ENCODE measurements around the gene NANS. TPM values are rescaled to one million over a fixed set of nuclear protein-coding genes. Genes with fewer than 3 reads are reported as not detected.

Gene NANS
- polyA plus RNA-seq, 1 donor (not counting 4 experiments of a cell fraction or from before 2014, with no cell fraction given) = 63.1 TPM

GRCh38 chr9:98101416-98101815 lies 44.9 kb downstream of the NANS start:
- dilution Hi-C loops (cut with MboI; ENCODE audit: extremely low pct_ligation_motif_present, low sequenced_read_pairs) = no loop called here
- peaks cover 2% of the 10 kb centered on the region for H3K9me1 ChIP-seq (ENCODE audit: control insufficient read depth, extremely low read depth, insufficient read depth, low read length)
- H3K79me2 ChIP-seq (ENCODE audit: control insufficient read depth, insufficient read depth, low read length) = peaks cover 23% of the 10 kb centered on the region
- no peaks in the 10 kb centered on the region for H3K9me3 ChIP-seq (ENCODE audit: control insufficient read depth, low read depth, low read length)
- H3K4me3 ChIP-seq (ENCODE audit: control insufficient read depth in 2 of 3, extremely low read depth in 1 of 3, insufficient read depth in 2 of 3, low read depth in 1 of 3, low read length in 3 of 3) = no peak overlapping the region
- H3K36me3 ChIP-seq (ENCODE audit: control insufficient read depth in 2 of 2, extremely low read depth in 1 of 2, insufficient read depth in 2 of 2, low read length in 2 of 2) = peaks cover 5 to 15% of the 10 kb centered on the region in 2 experiments
- H3K4me1 ChIP-seq (ENCODE audit: control insufficient read depth, extremely low read depth, insufficient read depth, low read length) = peaks cover 31% of the 10 kb centered on the region
- no peaks in the 10 kb centered on the region for H3K27me3 ChIP-seq (ENCODE audit: control insufficient read depth, extremely low read depth, insufficient read depth, low read length)
- H3K9ac ChIP-seq (ENCODE audit: control insufficient read depth, extremely low read depth, insufficient read depth, low read length) = no peak overlapping the region
- H2AFZ ChIP-seq (ENCODE audit: control insufficient read depth, low read length) = no peak overlapping the region
- H4K20me1 ChIP-seq (ENCODE audit: control insufficient read depth, extremely low read depth, insufficient read depth, low read length) = no peaks in the 10 kb centered on the region
- DNase-seq (ENCODE audit: low read depth, low spot score) (no peak), FAIRE-seq (no peak)
- no peak overlapping the region for H3K27ac ChIP-seq (ENCODE audit: control insufficient read depth, insufficient read depth, low read length)
- TF ChIP-seq, protein P1, sequence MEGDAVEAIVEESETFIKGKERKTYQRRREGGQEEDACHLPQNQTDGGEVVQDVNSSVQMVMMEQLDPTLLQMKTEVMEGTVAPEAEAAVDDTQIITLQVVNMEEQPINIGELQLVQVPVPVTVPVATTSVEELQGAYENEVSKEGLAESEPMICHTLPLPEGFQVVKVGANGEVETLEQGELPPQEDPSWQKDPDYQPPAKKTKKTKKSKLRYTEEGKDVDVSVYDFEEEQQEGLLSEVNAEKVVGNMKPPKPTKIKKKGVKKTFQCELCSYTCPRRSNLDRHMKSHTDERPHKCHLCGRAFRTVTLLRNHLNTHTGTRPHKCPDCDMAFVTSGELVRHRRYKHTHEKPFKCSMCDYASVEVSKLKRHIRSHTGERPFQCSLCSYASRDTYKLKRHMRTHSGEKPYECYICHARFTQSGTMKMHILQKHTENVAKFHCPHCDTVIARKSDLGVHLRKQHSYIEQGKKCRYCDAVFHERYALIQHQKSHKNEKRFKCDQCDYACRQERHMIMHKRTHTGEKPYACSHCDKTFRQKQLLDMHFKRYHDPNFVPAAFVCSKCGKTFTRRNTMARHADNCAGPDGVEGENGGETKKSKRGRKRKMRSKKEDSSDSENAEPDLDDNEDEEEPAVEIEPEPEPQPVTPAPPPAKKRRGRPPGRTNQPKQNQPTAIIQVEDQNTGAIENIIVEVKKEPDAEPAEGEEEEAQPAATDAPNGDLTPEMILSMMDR (optimal IDR thresholded peaks at IDR 0.05 in 1 of 3, IDR thresholded peaks at IDR 0.05 in 1 of 3, conservative IDR thresholded peaks at IDR 0.05 in 1 of 3; ENCODE audit: extremely low read depth in 1 of 3, insufficient read depth in 2 of 3, low read length in 3 of 3) = no peak
- TF ChIP-seq EZH2 (IDR thresholded peaks at IDR 0.05; ENCODE audit: low read length) = no peak
- H3K4me2 ChIP-seq (ENCODE audit: control insufficient read depth, extremely low read depth, insufficient read depth, low read depth, low read length) = no peak overlapping the region

- TF ChIP-seq, protein P1 (optimal IDR thresholded peaks at IDR 0.05 in 1 of 3, IDR thresholded peaks at IDR 0.05 in 1 of 3, conservative IDR thresholded peaks at IDR 0.05 in 1 of 3; ENCODE audit: extremely low read depth in 1 of 3, insufficient read depth in 2 of 3, low read length in 3 of 3) = no peak
- no peak for TF ChIP-seq EZH2 (IDR thresholded peaks at IDR 0.05; ENCODE audit: low read length)
- FAIRE-seq (peak; percentile 13), DNase-seq (ENCODE audit: low read depth, low spot score) (no peak)
- dilution Hi-C loops (cut with MboI; ENCODE audit: extremely low pct_ligation_motif_present, low sequenced_read_pairs) = no loop called here
- no peaks in the 10 kb centered on the region for H3K9me3 ChIP-seq (ENCODE audit: control insufficient read depth, low read depth, low read length)
- no peaks in the 10 kb centered on the region for H3K27me3 ChIP-seq (ENCODE audit: control insufficient read depth, extremely low read depth, insufficient read depth, low read length)
- H3K79me2 ChIP-seq (ENCODE audit: control insufficient read depth, insufficient read depth, low read length) = peaks cover 23% of the 10 kb centered on the region
- no peak overlapping the region for H3K9ac ChIP-seq (ENCODE audit: control insufficient read depth, extremely low read depth, insufficient read depth, low read length)
- peaks cover 5 to 15% of the 10 kb centered on the region in 2 experiments for H3K36me3 ChIP-seq (ENCODE audit: control insufficient read depth in 2 of 2, extremely low read depth in 1 of 2, insufficient read depth in 2 of 2, low read length in 2 of 2)
- no peak overlapping the region for H2AFZ ChIP-seq (ENCODE audit: control insufficient read depth, low read length)
- H3K4me3 ChIP-seq (ENCODE audit: control insufficient read depth in 2 of 3, extremely low read depth in 1 of 3, insufficient read depth in 2 of 3, low read depth in 1 of 3, low read length in 3 of 3) = no peak overlapping the region
- peaks cover 2% of the 10 kb centered on the region for H3K9me1 ChIP-seq (ENCODE audit: control insufficient read depth, extremely low read depth, insufficient read depth, low read length)
- H3K4me2 ChIP-seq (ENCODE audit: control insufficient read depth, extremely low read depth, insufficient read depth, low read depth, low read length) = no peak overlapping the region
- H3K4me1 ChIP-seq (ENCODE audit: control insufficient read depth, extremely low read depth, insufficient read depth, low read length) = peaks cover 31% of the 10 kb centered on the region
- no peaks in the 10 kb centered on the region for H4K20me1 ChIP-seq (ENCODE audit: control insufficient read depth, extremely low read depth, insufficient read depth, low read length)
- no peak overlapping the region for H3K27ac ChIP-seq (ENCODE audit: control insufficient read depth, insufficient read depth, low read length)
Observed at GRCh38 chr9:98101868-98102273, 45.3 kb downstream of the NANS start.
